ENCODE measurements around the gene TFDP1.

Gene TFDP1

GRCh38 chr13:113544071-113544891 is 40.3 kb upstream of the TFDP1 start:
- H3K4me1 ChIP-seq (ENCODE audit: control insufficient read depth, insufficient read depth, low read length), result no peaks in the 10 kb centered on the region
- no peaks in the 10 kb centered on the region for H3K9me3 ChIP-seq (ENCODE audit: control insufficient read depth, insufficient read depth, low read length)
- H3K4me3 ChIP-seq (ENCODE audit: low read depth, low read length), result no peak overlapping the region
- peaks cover 12% of the 10 kb centered on the region for H3K36me3 ChIP-seq (ENCODE audit: control insufficient read depth, insufficient read depth, low read length)
- peak overlapping the region; percentile 29 for H3K27ac ChIP-seq (ENCODE audit: low read depth, low read length)
- no peak overlapping the region for H3K9ac ChIP-seq (ENCODE audit: low read depth, low read length)
- no peaks in the 10 kb centered on the region for H3K27me3 ChIP-seq (ENCODE audit: control insufficient read depth, insufficient read depth, low read length)

- Histone ChIP-seq H3K4me3 (ENCODE audit: low read depth, low read length) (no peak overlapping the region), H3K9me3 (ENCODE audit: control insufficient read depth, insufficient read depth, low read length) (no peaks in the 10 kb centered on the region), H3K27me3 (ENCODE audit: control insufficient read depth, insufficient read depth, low read length) (no peaks in the 10 kb centered on the region), H3K4me1 (ENCODE audit: control insufficient read depth, insufficient read depth, low read length) (no peaks in the 10 kb centered on the region), H3K9ac (ENCODE audit: low read depth, low read length) (no peak overlapping the region), H3K36me3 (ENCODE audit: control insufficient read depth, insufficient read depth, low read length) (peaks cover 11% of the 10 kb centered on the region), H3K27ac (ENCODE audit: low read depth, low read length) (peak overlapping the region; percentile 29)
Measured at GRCh38 chr13:113544896-113545295, 39.7 kb upstream of the TFDP1 start.

DNA sequence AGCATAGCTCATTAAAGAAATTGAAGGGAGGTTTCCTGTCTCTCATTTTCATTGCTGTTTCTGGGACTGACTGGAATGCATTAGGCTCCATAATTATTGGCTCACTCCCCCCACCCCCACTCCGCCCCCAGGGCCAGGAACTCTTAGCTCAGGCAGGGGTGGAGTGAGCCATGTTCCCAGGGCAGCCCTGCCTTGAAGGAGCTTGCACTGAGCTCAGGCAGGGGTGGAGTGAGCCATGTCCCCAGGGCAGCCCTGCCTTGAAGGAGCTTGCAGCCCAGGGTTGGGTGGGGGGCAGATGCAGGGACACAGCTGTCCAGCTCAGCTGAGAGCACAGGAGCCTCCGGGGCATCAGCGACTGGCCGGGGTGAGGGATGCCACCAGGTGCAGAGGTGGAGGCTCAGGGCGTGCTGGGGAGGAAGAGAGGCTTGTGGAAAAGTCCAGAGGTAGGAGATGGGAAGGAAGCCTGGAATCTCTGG is 39.1 kb upstream of the TFDP1 start:
- no peaks in the 10 kb centered on the region for H3K9me3 ChIP-seq (ENCODE audit: control insufficient read depth, insufficient read depth, low read length)
- H3K4me1 ChIP-seq (ENCODE audit: control insufficient read depth, insufficient read depth, low read length), result no peaks in the 10 kb centered on the region
- H3K36me3 ChIP-seq (ENCODE audit: control insufficient read depth, insufficient read depth, low read length), result peaks cover 15% of the 10 kb centered on the region
- no peak overlapping the region for H3K9ac ChIP-seq (ENCODE audit: low read depth, low read length)
- H3K27ac ChIP-seq (ENCODE audit: low read depth, low read length), result no peak overlapping the region
- no peak overlapping the region for H3K4me3 ChIP-seq (ENCODE audit: low read depth, low read length)
- no peaks in the 10 kb centered on the region for H3K27me3 ChIP-seq (ENCODE audit: control insufficient read depth, insufficient read depth, low read length)

- Histone ChIP-seq H3K9me3 (ENCODE audit: control insufficient read depth, insufficient read depth, low read length) (no peaks in the 10 kb centered on the region), H3K27ac (ENCODE audit: low read depth, low read length) (no peak overlapping the region)
Measured at GRCh38 chr13:113545931-113546516, 38.5 kb upstream of the TFDP1 start.

DNA sequence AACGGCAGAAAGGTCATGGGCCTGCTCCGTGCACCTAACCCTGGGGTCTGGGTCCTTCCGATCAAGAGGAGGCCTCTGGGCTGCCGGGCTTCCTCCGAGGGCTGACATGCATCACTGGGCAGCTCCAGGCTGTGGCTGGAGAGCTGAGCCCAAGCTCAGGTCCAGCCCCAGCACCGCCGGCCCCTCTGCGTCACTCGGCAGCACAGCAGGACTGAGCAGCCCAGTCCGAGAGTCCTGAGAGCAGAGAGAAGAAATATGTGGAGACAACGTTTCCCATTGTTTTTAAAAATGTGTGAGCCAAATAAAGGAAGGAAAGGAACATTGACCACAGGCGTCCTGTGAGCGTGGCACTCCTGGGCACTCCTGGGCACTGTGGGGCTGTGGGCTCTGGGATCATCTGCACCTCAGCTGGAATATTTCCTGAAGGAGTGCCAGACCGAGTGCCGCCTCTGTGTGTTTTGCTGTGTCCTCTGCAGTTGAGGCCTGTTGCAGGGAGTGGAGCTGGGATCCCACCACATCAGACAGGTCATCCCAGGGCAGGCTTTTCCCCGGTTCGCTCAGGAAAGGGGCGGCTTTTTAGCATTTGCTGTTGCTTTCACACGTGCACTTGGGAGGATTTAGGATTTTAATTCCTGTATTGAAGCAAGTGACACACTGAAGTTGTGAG is 37.8 kb upstream of the TFDP1 start:
- Histone ChIP-seq H3K9ac (ENCODE audit: low read depth, low read length) (no peak overlapping the region), H3K4me3 (ENCODE audit: low read depth, low read length) (no peak overlapping the region), H3K36me3 (ENCODE audit: control insufficient read depth, insufficient read depth, low read length) (peaks cover 23% of the 10 kb centered on the region), H3K9me3 (ENCODE audit: control insufficient read depth, insufficient read depth, low read length) (no peaks in the 10 kb centered on the region), H3K27ac (ENCODE audit: low read depth, low read length) (no peak overlapping the region), H3K4me1 (ENCODE audit: control insufficient read depth, insufficient read depth, low read length) (no peaks in the 10 kb centered on the region), H3K27me3 (ENCODE audit: control insufficient read depth, insufficient read depth, low read length) (no peaks in the 10 kb centered on the region)

More at GRCh38 chr13:113545931-113546516, 38.5 kb upstream of the TFDP1 start:
- Histone ChIP-seq H3K4me1 (ENCODE audit: control insufficient read depth, insufficient read depth, low read length) (no peaks in the 10 kb centered on the region), H3K27me3 (ENCODE audit: control insufficient read depth, insufficient read depth, low read length) (no peaks in the 10 kb centered on the region), H3K9ac (ENCODE audit: low read depth, low read length) (no peak overlapping the region), H3K4me3 (ENCODE audit: low read depth, low read length) (no peak overlapping the region), H3K36me3 (ENCODE audit: control insufficient read depth, insufficient read depth, low read length) (peaks cover 17% of the 10 kb centered on the region)

DNA sequence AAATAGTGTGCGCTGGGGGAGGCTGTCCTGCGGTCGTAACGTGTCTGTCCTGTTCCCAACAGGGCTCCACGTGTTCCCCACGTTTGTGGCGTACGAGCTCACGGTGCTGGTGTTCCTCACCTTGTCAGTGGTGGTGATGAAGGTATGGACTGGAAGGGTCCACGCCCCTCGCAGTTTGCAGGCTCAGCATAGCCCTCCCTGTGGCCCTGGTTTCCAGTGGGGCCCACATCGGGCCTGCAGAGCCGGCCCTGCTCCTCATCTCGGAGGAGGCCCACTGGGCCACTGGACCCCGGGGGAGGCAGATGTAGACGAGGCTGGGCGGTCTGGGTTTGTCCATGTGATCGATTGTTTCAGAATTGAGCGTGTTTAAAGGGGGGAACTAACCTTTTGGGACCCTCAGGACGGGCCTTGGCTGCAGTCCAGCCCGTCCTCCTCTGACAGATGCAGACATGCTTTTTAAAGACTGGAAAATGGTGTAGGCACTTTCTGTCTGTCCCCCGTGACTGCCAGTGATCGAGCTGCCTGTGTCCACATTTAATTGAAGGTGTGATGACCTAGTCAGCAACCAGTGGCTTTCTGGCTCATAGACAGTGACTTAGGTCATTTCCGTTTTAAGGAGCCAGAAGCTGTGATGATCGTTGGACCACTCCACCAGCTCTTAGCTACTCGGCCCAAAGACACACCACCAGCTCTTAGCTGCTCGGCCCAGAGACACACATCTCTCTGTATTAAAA is 37.1 kb upstream of the TFDP1 start:
- H3K4me3 ChIP-seq (ENCODE audit: low read depth, low read length), result no peak overlapping the region
- no peaks in the 10 kb centered on the region for H3K9me3 ChIP-seq (ENCODE audit: control insufficient read depth, insufficient read depth, low read length)
- H3K9ac ChIP-seq (ENCODE audit: low read depth, low read length), result no peak overlapping the region
- H3K27ac ChIP-seq (ENCODE audit: low read depth, low read length), result no peak overlapping the region
- no peaks in the 10 kb centered on the region for H3K27me3 ChIP-seq (ENCODE audit: control insufficient read depth, insufficient read depth, low read length)
- peaks cover 27% of the 10 kb centered on the region for H3K36me3 ChIP-seq (ENCODE audit: control insufficient read depth, insufficient read depth, low read length)
- no peaks in the 10 kb centered on the region for H3K4me1 ChIP-seq (ENCODE audit: control insufficient read depth, insufficient read depth, low read length)

- H3K27me3 ChIP-seq (ENCODE audit: control insufficient read depth, insufficient read depth, low read length), result no peaks in the 10 kb centered on the region
- no peak overlapping the region for H3K4me3 ChIP-seq (ENCODE audit: low read depth, low read length)
- no peaks in the 10 kb centered on the region for H3K4me1 ChIP-seq (ENCODE audit: control insufficient read depth, insufficient read depth, low read length)
- H3K27ac ChIP-seq (ENCODE audit: low read depth, low read length), result no peak overlapping the region
- H3K9ac ChIP-seq (ENCODE audit: low read depth, low read length), result no peak overlapping the region
- H3K9me3 ChIP-seq (ENCODE audit: control insufficient read depth, insufficient read depth, low read length), result no peaks in the 10 kb centered on the region
- H3K36me3 ChIP-seq (ENCODE audit: control insufficient read depth, insufficient read depth, low read length), result peaks cover 31% of the 10 kb centered on the region
Measured at GRCh38 chr13:113548171-113548641, 36.3 kb upstream of the TFDP1 start.

GRCh38 chr13:113548778-113549621 is 35.6 kb upstream of the TFDP1 start:
- no peak overlapping the region for H3K4me3 ChIP-seq (ENCODE audit: low read depth, low read length)
- no peaks in the 10 kb centered on the region; the same call in 1 of the 2 replicates for H3K4me1 ChIP-seq (ENCODE audit: control insufficient read depth, insufficient read depth, low read length)
- H3K9me3 ChIP-seq (ENCODE audit: control insufficient read depth, insufficient read depth, low read length), result no peaks in the 10 kb centered on the region
- H3K36me3 ChIP-seq (ENCODE audit: control insufficient read depth, insufficient read depth, low read length), result peaks cover 31% of the 10 kb centered on the region
- no peaks in the 10 kb centered on the region for H3K27me3 ChIP-seq (ENCODE audit: control insufficient read depth, insufficient read depth, low read length)
- no peak overlapping the region for H3K27ac ChIP-seq (ENCODE audit: low read depth, low read length)
- H3K9ac ChIP-seq (ENCODE audit: low read depth, low read length), result no peak overlapping the region

DNA sequence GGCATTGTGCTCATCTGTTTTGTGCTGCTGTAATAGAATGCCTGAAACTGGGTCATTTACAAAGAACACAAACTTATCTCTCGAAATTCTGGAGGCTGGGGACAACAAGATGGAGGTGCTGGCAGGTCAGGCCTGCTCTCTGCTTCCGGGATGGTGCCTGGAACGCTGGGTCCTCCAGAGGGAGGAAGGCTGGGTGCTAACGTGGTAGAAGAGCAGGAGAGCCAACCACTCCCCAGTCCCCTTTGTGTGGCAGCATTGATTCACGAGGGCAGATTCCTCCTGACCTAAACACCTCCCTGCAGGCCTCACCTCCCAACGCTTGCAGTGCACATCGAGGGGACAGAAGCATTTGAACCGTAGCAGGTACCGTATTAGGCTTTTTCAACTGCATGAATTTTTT is 34.1 kb upstream of the TFDP1 start:
- Histone ChIP-seq H3K4me1 (ENCODE audit: control insufficient read depth, insufficient read depth, low read length) (no peaks in the 10 kb centered on the region; the same call in 1 of the 2 replicates), H3K9me3 (ENCODE audit: control insufficient read depth, insufficient read depth, low read length) (no peaks in the 10 kb centered on the region), H3K27ac (ENCODE audit: low read depth, low read length) (no peak overlapping the region), H3K36me3 (ENCODE audit: control insufficient read depth, insufficient read depth, low read length) (peaks cover 31% of the 10 kb centered on the region), H3K9ac (ENCODE audit: low read depth, low read length) (no peak overlapping the region), H3K27me3 (ENCODE audit: control insufficient read depth, insufficient read depth, low read length) (no peaks in the 10 kb centered on the region), H3K4me3 (ENCODE audit: low read depth, low read length) (no peak overlapping the region)
